ENCODE data around the gene SF3A1.

SF3A1 gene

DNA sequence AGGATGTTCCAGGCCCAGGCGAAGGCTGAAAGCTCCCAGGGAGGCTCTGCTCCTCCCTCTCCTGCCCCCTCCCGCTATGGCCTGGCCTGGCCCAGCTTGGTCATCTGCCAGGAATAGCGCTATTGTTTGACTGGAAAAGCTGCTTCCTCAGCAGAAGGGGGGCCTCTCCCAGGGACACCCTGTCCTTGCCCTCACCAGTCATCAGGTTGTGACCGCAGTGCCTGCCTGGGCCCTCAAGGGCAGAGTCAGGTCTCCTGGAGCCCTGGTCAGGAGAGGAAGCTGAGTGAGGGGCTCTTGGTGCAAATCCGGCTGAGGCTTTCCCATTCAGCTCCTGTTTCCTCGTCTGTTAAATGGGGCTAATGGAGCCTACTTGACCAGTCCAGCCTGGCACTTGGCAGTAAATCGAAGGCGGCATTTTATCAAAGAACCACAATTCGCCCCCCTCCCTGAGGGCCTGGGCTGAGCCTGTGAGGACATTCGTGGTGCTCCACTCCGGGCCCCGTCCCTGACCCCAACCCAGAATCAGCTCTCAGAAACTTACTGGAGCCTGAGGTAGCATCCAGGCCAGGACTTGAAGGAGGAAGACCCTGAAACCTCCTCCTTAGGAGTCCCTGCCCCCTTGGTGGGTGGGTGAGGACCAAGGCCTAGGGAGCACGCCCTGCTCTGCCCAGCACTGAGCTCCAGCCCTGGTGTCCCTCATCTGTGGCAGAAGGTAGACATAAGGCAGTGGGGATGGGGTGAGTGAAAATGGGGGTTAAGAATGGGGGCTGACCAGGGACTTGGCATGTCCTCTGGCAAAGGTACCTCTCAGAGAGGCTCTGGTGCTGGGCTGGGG is 65.4 kb downstream of the SF3A1 start:
- no peak for DNase-seq (ENCODE audit: low read depth, low spot score)
- peak overlapping the region; percentile 73 for H3K27ac ChIP-seq

DNA sequence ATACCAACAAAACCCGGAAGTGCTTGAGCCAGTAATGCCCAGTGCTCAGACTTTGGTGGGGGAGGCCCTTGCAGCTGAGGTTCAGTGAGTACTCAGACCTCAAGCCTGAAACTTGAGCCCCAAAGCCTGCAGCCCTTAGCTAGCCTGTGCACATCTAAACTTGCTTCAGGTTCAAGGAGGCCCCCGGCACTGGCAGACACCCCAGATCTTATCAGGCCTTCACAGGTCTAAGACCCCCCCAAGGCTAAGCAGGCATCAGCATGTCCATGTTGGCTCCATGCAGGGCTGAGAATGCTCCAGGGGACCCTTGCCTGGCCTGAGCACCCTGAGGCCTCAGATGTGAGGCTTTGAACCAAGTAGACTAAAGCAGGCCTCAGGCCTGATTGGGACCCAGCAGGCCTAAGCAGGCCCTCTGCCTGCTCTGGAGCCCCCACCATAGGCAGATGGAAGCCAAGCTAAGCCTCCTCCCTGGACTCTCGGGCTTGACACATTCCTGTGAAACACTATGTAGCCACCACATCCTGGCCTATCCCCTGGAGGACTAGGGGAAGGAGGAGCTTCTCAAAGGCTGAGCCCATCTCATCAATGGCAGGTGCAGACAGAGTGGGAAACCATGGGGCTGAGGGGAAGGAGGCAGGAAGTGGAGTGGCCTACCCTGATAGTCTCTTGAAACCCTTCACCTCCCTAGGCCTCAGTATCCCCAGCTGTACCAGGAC is 66.2 kb downstream of the SF3A1 start:
- no peak for DNase-seq (ENCODE audit: low read depth, low spot score)
- H3K27ac ChIP-seq: peak overlapping the region; percentile 73

DNA sequence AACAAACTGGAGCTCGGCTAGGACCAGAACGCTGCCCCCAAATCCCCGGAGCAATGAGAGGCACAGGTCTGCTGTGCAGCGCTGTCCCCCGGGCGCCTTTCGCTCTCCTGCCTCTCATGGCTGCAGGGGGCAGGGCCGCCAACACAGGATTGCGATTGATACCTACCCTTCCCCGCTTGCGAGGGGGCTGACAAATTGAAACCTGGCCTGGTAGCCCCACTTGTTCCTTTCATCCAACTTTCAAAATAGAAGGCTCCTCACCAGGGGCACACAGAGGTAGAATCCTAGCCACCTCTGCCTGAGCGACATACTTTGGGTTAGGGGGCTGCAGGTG is 66.7 kb downstream of the SF3A1 start:
- no peak for DNase-seq (ENCODE audit: low read depth, low spot score)
- H3K27ac ChIP-seq: peak overlapping the region; percentile 73

GRCh38 chr22:30289141-30289979 is 67.3 kb downstream of the SF3A1 start, which contains the start of gene CASTOR1:
Gene CASTOR1 (minus strand): TSS chr22:30289505. CDS start chr22:30289497, 8 bp downstream.
- DNase-seq (ENCODE audit: low read depth, low spot score): peak; percentile 75
- H3K27ac ChIP-seq: peak within 1 kb of the TSS; percentile 73

DNA sequence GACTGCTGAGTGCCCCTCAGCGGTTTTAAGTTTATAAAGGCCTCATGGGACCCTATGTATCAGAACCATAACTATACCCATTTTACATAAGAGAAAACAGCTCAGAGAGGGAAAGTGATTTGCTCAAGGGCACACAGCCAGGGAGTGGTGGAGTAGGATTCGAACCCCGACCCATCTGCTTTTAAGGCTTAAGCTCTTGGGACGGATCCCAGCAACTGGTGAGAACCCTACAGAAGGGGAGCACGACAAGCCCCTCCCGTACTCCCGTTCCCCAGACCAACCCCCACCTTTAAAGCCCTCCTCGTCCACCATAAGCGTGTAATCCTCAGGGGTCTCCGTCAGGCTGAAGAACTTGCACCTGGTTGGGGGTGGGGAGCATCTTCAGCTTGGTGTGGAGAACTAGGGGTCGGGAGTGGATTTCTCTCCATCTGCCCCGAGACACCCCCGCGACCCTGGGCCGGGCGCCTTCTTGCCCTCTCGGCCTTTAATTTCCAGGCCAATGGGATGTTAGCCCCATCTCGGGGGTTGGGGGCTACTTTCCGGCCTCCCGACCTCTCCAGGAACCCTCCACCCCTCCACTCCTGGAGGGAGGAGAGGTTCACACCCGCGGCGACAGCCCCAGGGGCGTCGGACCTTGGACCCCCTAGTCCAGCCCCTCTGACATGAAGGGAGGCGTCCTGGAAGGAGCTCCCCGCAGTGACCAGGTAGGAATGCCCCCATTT is 68.1 kb downstream of the SF3A1 start:
- DNase-seq (ENCODE audit: low read depth, low spot score): no peak
- H3K27ac ChIP-seq: peak overlapping the region; percentile 73

DNA sequence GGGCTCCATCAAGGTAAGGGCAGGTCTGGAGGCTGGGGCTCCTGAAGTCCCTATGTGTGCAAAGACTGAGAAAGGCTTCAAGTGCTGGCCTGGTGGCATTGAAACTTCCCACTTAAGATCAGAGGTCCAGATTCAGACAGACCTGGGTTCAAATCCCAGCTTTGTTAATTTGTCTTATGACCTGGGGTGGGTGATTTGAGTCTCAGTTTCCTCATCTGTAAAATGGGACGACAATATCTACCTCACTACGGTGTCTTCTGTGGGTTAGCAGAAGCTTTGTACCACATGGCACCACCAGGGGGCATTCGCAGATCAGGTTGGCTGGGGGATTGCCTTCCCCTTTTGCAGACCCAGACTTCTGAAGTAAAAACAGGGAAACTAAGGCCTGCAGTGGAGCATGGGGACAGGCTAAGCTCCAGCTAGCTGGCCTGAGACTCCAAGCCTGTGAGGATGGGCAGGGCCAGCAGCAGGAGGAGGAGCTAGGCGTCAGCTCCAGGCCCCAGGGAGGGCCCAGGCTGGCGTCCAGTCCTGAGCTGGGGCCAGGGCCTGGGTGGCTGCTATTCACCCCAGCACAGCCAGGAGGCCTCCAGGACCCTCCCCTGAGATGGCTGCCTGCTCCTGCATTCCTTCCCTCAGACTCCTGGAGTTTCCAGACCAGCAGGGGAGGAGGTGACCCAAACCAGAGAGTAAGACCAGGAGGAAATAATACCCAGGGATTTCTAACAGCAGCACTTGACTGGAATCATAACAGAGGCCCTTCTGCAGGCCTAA is 68.9 kb downstream of the SF3A1 start:
- DNase-seq (ENCODE audit: low read depth, low spot score): peak; percentile 44
- no peak overlapping the region for H3K27ac ChIP-seq

DNA sequence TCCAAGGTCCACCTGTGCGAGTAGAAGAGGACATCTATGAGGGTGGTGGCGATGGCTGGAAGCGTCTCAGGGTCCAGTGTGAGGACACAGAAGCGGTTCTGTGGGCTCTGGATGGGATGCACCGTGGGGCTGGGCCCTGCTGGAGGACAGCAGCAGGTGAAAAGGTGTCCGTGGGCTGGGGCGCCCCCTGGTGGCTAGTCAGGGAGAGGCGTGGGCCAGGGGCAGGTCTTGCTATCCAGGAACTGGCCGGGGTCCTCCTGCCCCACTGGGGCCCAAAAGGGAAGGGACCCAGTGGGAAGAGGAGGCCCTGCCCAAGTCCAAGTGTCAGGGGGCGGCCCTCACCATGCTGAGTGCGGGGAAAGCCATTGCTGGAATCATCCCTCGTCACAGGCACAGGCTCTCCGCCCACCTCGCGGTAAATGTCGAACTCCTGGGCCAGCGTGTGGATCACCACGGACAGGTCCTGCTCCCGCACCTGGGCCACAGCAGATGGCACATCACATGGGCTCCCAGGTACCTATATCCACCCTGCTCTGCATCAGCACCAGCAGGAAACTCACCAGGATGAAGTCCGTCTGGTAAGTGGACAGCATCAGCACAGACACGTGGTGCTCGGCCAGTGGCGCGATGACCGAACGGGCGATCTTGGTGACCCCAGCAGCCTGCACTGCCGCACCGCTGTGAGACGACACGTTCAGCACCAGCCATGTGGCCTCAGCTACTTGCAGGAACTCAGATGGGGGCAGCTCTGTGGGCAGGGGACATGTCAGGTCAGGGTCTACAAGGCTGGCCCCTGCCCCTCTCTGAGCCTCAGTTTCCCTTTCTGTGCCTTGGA is 69.7 kb downstream of the SF3A1 start:
- DNase-seq (ENCODE audit: low read depth, low spot score): no peak
- no peak overlapping the region for H3K27ac ChIP-seq

DNA sequence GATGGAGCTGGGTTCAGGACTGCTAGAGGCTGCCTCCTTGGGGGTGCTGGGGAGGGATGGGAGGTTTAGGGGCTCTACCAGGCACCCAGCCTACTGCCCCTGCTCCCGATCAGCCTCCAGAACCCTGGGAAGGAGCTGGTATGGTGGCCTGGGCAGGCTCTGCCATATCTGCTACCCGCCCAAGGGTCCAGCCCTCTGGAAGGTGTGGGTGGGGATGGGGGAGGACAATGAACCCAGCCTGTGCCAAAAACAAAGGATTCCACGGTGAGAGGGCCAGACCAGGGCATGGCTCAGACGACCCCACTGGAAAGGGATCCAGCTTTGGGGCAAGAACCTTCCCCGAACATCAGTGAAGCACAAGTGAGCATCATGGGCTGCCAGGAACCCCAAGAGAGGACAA is 70.4 kb downstream of the SF3A1 start:
- DNase-seq (ENCODE audit: low read depth, low spot score): no peak
- H3K27ac ChIP-seq: no peak overlapping the region

- no peak for DNase-seq (ENCODE audit: low read depth, low spot score)
- no peak overlapping the region for H3K27ac ChIP-seq
Observed at GRCh38 chr22:30285846-30286200, 70.9 kb downstream of the SF3A1 start.

DNA sequence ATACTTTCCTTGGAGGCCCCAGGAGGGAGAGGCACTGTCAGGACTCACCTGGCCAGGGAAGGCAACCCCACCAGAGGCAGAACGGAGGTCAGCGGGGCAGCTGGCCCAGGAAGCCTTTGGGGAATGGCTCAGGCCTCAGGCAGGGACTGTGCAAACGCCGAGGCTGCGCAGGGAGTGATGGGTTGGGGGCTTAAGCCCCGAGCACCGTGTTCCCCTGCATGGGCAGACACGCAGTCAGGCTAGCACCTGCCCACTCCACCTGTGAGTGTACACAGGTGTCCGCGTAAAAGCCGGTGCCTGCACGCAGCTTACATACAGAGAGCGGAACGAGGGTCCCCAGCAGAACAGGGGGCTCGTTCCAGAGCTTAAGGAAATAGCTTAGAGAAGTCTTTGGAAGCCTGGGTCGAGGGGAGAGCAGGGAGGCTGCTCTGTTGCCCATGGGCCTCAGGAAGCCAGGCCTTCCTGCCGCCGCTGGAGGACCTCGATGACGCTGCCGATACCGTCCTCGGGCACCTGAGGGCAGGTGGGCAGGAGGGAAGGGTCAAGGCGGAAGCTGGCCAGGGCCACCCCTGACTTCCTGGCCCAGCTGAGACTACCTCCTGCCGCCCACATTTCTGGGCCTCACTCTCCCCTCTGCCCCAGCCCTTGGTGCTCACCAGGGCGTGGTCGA is 71.4 kb downstream of the SF3A1 start:
- no peak for DNase-seq (ENCODE audit: low read depth, low spot score)
- H3K27ac ChIP-seq: no peak overlapping the region

GRCh38 chr22:30284666-30285065 is 72.0 kb downstream of the SF3A1 start:
- no peak for DNase-seq (ENCODE audit: low read depth, low spot score)

GRCh38 chr22:30284172-30284571 is 72.5 kb downstream of the SF3A1 start:
- no peak for DNase-seq (ENCODE audit: low read depth, low spot score)
- no peak overlapping the region for H3K27ac ChIP-seq

More at GRCh38 chr22:30284666-30285065, 72.0 kb downstream of the SF3A1 start:
- H3K27ac ChIP-seq: no peak overlapping the region

- H3K27ac ChIP-seq: no peak overlapping the region
- DNase-seq (ENCODE audit: low read depth, low spot score): no peak
Observed at GRCh38 chr22:30283342-30283741, 73.4 kb downstream of the SF3A1 start.

- H3K27ac ChIP-seq: no peak overlapping the region
Observed at GRCh38 chr22:30282616-30283046, 74.1 kb downstream of the SF3A1 start.

More at GRCh38 chr22:30282616-30283046, 74.1 kb downstream of the SF3A1 start:
- DNase-seq (ENCODE audit: low read depth, low spot score): no peak

All from epithelial cell of prostate (primary cell).